Thoracic aorta (tissue), 2 donors: ENCODE measurements around the gene HINT1. TPM values are rescaled to one million over a fixed set of nuclear protein-coding genes. Genes with fewer than 3 reads are reported as not detected.
A peak's percentile ranks its signal among the peaks of the same experiment; 100 is the strongest.

Source experiments
- ATAC-seq: fragments of 150-250 bp; one replicate; pipeline ENCODE4 v1.8.0; 2017; ENCODE audit warnings: low read depth; ENCODE audit not compliant: insufficient number of reproducible peaks, low FRiP score
- DNase-seq: peaks from one replicate; pipeline ENCODE4 v3.0.0-alpha.2; 2020; ENCODE audit warnings: low spot score
- H3K27ac ChIP-seq, 2 donors: fragments of 200-600 bp; sonication (generic); 1 replicate in 1 of 2; 2 replicates in 1 of 2; pipeline ENCODE4 v1.5.1; 2016; ENCODE audit warnings: mild to moderate bottlenecking in 2 of 2, moderate library complexity in 2 of 2
- H3K27me3 ChIP-seq: fragments of 200-600 bp; sonication (generic); replicated peaks from 2 replicates; pipeline ENCODE4 v1.6.0; 2016; ENCODE audit warnings: mild to moderate bottlenecking; ENCODE audit not compliant: insufficient read depth
- H3K36me3 ChIP-seq: fragments of 200-600 bp; sonication (generic); one replicate; pipeline ENCODE4 v1.5.1; 2016
- H3K4me1 ChIP-seq, 2 donors: fragments of 200-600 bp; sonication (generic); 1 replicate in 1 of 2; 2 replicates in 1 of 2; pipeline versions ENCODE4 v1.5.1 to v1.6.0; 2016; ENCODE audit warnings: low read depth in 2 of 2, mild to moderate bottlenecking in 1 of 2; ENCODE audit not compliant: control insufficient read depth in 1 of 2
- H3K4me3 ChIP-seq: fragments of 200-600 bp; sonication (generic); 2 replicates; pipeline ENCODE4 v1.5.1; 2016; ENCODE audit warnings: mild to moderate bottlenecking
- H3K9me3 ChIP-seq: fragments of 200-600 bp; sonication (generic); 2 replicates; pipeline ENCODE4 v1.5.1; 2016
- total RNA-seq, 2 donors: library from RNA; depleted of rRNA; stranded (reverse); fragments of >200 nt; gene quantifications; one replicate each; pipeline versions ENCODE4 v1.1.0 to v1.2.3, GENCODE V29; 2016
- TF ChIP-seq, protein P1 (sequence below): fragments of 200-600 bp; sonication (generic); IDR thresholded peaks from one replicate; pipeline ENCODE4 v1.5.1; 2019; ENCODE audit warnings: antibody characterized with exemption

HINT1 gene
- total RNA-seq, 2 donors from 2014 or later = 116 to 167 TPM

DNA sequence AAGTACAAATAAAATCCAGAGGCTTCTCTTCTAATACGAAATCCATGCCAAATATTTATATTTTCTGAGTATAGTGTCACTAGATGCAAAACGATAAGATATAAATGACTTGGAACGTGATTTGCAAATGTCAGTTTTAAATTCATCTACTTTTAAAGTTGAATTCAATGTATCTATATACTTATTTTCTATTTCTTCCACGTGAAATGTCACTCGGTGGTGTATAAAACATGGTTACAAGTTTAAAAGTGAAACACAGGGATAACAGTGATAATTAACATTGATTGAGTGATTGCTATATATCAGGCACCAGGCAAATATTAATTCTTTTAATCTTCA is 54.8 kb downstream of the HINT1 start:
- no peak overlapping the region for H3K27ac ChIP-seq
- no peaks in the 10 kb centered on the region for H3K36me3 ChIP-seq
- no peak for DNase-seq
- H3K27me3 ChIP-seq = no peaks in the 10 kb centered on the region
- TF ChIP-seq, protein P1, sequence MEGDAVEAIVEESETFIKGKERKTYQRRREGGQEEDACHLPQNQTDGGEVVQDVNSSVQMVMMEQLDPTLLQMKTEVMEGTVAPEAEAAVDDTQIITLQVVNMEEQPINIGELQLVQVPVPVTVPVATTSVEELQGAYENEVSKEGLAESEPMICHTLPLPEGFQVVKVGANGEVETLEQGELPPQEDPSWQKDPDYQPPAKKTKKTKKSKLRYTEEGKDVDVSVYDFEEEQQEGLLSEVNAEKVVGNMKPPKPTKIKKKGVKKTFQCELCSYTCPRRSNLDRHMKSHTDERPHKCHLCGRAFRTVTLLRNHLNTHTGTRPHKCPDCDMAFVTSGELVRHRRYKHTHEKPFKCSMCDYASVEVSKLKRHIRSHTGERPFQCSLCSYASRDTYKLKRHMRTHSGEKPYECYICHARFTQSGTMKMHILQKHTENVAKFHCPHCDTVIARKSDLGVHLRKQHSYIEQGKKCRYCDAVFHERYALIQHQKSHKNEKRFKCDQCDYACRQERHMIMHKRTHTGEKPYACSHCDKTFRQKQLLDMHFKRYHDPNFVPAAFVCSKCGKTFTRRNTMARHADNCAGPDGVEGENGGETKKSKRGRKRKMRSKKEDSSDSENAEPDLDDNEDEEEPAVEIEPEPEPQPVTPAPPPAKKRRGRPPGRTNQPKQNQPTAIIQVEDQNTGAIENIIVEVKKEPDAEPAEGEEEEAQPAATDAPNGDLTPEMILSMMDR = no peak
- no peaks in the 10 kb centered on the region for H3K4me1 ChIP-seq
- no peaks in the 10 kb centered on the region for H3K9me3 ChIP-seq
- H3K4me3 ChIP-seq = no peak overlapping the region
- ATAC-seq = no peak

DNA sequence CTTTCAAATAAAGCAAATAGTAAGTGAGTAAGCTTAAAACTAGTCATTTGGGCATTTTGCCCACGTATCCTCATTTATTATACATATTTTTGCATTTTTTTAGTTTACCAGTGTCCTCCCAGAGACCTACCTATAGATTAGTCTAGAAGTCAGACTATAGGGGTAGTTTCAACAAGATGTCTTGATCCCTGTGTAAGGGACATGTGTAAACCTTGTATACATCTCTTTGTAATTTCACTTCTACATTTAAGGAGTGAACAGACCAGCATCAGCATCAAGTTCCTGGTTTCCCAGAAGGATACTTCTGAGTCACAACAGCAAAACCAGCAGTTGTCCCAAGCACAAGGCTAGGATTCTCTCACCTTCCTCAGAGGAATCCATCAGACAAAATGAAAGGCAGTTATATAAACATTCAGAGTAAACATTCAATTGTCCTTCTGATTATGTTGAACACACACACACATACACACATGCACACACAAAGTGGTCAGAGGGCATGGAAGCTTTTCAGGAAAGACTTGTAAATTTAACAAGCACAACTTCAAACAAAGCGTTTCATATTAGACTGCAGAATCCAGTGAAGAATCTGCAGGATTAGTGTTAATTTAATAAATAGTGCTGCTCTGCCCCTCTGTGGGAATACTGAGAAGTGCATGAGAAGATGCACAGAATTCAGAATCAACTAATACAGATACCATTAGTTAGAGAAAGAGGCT is 55.4 kb downstream of the HINT1 start:
- TF ChIP-seq, protein P1 = peak; percentile 62
- H3K36me3 ChIP-seq = no peaks in the 10 kb centered on the region
- no peaks in the 10 kb centered on the region for H3K4me1 ChIP-seq
- H3K27ac ChIP-seq = no peak overlapping the region
- no peak for DNase-seq
- H3K4me3 ChIP-seq = no peak overlapping the region
- H3K27me3 ChIP-seq = no peaks in the 10 kb centered on the region
- ATAC-seq = no peak
- no peaks in the 10 kb centered on the region for H3K9me3 ChIP-seq

Other genes with a start within 250 kb of the HINT1 start
- 1 to 10 TPM; 3.2 to 5.2 TPM for gene LYRM7, start 5.7 kb upstream of the HINT1 start, total RNA-seq
- 10 to 100 TPM; 20.3 to 38.0 TPM for gene CDC42SE2, start 98.8 kb upstream of the HINT1 start, total RNA-seq